ENCODE data around the gene CEBPB.

DNA sequence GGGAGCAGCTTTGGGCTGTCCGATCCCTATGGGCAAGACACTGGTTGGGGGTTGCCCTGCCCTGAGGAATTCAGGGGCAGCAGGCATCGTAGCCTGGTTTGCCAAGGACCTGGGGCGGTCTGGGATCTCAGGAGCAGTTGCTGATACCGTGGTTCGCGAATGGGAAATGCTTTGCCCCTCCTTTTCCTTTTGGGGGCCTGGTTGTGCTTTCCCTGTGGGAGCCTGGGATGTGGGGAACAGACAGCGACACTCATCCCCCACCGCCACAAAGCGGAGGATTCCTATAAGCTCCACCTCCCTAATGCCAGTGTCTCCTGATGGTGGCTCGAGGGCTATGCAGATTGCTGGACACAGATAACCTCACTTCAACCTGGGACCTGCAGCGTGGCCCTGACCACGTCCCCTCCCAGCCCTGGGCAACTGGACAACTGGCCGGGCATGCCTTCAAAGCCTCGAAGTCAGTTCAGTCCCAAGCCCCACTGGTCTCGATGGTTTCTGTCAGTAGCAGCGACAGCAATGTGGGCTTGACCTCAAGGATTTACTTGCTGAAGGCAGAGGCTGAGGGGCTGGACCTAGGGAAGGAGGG lies 3.3 kb downstream of the CEBPB start:
- TF ChIP-seq POLR2AphosphoS5 (IDR thresholded peaks at IDR 0.05; ENCODE audit: borderline replicate concordance, low read depth, low read length) = no peak; the same call in 1 of the 2 replicates
- TF ChIP-seq EZH2 (IDR thresholded peaks at IDR 0.05) = no peak

Data from SK-N-MC (cell line).